OCI-LY7 (cell line): Measurements from ENCODE around the gene LACC1.

Source experiments
- EZH2phosphoT487 ChIP-seq: fragments of 200-600 bp; sonication (generic); IDR thresholded peaks from 2 replicates; pipeline ENCODE4 v1.6.1; 2018; ENCODE audit warnings: low read depth, borderline replicate concordance, mild to moderate bottlenecking, mixed run types, antibody characterized with exemption, low read length, moderate library complexity, mixed read lengths
- TF ChIP-seq, protein P1 (sequence below): fragments of 200-600 bp; sonication (generic); conservative IDR thresholded peaks from 2 replicates; pipeline ENCODE4 v1.5.1; 2014; ENCODE audit warnings: mild to moderate bottlenecking, antibody characterized with exemption, low read length, moderate library complexity, mixed read lengths

DNA sequence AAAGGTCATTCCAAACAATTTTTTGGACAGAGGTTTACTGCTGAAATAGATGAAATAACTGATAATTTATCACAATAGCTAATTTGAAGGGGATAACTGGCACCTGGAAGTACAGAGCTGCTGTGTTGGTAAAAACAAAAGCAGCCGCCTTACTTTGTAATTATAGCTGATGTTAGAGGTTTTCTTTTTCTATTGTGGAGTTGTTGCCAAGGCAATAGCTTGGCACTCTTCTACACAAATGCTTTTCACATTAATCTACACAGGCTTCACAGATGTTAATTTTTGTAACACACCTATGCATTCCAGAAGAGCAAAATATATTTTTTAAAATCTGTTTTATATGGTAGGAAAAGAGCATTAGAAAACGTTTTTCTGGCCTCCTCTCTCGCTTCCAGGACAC lies 56.9 kb downstream of the LACC1 start:
- TF ChIP-seq, protein P1, sequence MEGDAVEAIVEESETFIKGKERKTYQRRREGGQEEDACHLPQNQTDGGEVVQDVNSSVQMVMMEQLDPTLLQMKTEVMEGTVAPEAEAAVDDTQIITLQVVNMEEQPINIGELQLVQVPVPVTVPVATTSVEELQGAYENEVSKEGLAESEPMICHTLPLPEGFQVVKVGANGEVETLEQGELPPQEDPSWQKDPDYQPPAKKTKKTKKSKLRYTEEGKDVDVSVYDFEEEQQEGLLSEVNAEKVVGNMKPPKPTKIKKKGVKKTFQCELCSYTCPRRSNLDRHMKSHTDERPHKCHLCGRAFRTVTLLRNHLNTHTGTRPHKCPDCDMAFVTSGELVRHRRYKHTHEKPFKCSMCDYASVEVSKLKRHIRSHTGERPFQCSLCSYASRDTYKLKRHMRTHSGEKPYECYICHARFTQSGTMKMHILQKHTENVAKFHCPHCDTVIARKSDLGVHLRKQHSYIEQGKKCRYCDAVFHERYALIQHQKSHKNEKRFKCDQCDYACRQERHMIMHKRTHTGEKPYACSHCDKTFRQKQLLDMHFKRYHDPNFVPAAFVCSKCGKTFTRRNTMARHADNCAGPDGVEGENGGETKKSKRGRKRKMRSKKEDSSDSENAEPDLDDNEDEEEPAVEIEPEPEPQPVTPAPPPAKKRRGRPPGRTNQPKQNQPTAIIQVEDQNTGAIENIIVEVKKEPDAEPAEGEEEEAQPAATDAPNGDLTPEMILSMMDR: no peak
- no peak for TF ChIP-seq EZH2phosphoT487
